ENCODE measurements around the gene ADGRV1.

ADGRV1 gene

DNA sequence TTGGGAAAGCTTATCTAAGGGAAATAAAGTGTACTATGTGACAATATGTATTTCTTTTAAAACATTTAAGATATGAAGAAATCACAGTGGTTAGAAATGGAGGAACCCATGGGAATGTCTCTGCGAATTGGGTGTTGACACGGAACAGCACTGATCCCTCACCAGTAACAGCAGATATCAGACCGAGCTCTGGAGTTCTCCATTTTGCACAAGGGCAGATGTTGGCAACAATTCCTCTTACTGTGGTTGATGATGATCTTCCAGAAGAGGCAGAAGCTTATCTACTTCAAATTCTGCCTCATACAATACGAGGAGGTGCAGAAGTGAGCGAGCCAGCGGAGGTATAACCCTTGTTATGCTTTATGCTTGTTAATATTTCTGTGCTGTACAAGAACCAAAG is 69.9 kb downstream of the ADGRV1 start:
- Histone ChIP-seq H3K9me3 (no peaks in the 10 kb centered on the region), H3K4me3 (no peak overlapping the region), H3K4me1 (peaks cover 13% of the 10 kb centered on the region; the same call in 1 of the 2 replicates), H3K27me3 (ENCODE audit: low read depth) (no peaks in the 10 kb centered on the region), H3K36me3 (replicated peaks) (peaks cover 30% of the 10 kb centered on the region)
- in situ Hi-C loops (cut with MboI; ENCODE audit: low sequenced_read_pairs): no loop called here
- DNase-seq (ENCODE audit: low spot score in 2 of 2): no peak

DNA sequence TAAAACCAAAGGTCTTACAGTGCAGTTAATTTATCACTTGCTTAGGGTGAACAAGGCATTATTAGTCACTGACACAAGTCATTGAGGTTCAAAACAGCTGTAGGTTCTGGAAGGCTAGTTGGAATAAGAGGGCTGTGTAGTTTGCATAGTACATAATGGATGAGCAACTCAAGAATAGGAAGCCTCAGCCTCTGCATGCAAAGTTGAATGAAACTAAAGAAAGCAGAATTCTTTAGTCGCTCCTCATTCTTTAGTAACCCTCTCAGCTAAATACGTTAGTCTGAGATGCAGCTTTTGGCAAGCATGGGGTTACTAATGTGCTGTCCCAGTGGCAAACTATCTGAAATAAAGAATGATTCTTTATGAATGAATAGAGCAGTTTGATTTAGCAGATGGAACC is 74.2 kb downstream of the ADGRV1 start:
- in situ Hi-C loops (cut with MboI; ENCODE audit: low sequenced_read_pairs): no loop called here
- no peaks in the 10 kb centered on the region for H3K9me3 ChIP-seq
- H3K27me3 ChIP-seq (ENCODE audit: low read depth): no peaks in the 10 kb centered on the region
- DNase-seq (ENCODE audit: low spot score in 2 of 2): peak in 1 of 2 experiments; percentile 7
- peaks cover 13% of the 10 kb centered on the region; the same call in 1 of the 2 replicates for H3K4me1 ChIP-seq
- no peak overlapping the region for H3K4me3 ChIP-seq
- H3K36me3 ChIP-seq (replicated peaks): peaks cover 11% of the 10 kb centered on the region

DNA sequence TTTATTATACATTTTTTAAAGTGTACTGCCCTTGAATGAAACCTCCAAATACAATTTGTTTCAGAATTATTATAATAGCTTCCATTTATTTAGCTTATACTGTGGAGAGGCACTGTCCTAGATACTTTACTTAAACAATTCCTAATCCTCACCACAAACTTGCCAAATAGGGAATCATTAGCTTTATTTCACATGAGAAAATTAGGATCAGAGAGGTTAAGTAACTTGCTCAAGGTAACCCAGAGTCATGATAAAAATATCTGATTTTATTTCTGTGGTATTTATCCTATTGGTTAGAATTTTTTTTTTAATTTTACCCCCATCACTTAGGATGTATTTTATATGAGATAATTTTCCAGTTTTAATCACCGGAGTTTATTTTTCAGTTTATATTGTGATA is 78.4 kb downstream of the ADGRV1 start:
- H3K9me3 ChIP-seq: no peaks in the 10 kb centered on the region
- no peak overlapping the region for H3K4me3 ChIP-seq
- 0 out of 2 replicates have a peak, but pooled peaks cover 2% of the 10 kb centered on the region for H3K36me3 ChIP-seq (replicated peaks)
- no peaks in the 10 kb centered on the region for H3K27me3 ChIP-seq (ENCODE audit: low read depth)
- in situ Hi-C loops (cut with MboI; ENCODE audit: low sequenced_read_pairs): no loop called here
- DNase-seq (ENCODE audit: low spot score in 2 of 2): no peak
- peaks cover 32% of the 10 kb centered on the region for H3K4me1 ChIP-seq

DNA sequence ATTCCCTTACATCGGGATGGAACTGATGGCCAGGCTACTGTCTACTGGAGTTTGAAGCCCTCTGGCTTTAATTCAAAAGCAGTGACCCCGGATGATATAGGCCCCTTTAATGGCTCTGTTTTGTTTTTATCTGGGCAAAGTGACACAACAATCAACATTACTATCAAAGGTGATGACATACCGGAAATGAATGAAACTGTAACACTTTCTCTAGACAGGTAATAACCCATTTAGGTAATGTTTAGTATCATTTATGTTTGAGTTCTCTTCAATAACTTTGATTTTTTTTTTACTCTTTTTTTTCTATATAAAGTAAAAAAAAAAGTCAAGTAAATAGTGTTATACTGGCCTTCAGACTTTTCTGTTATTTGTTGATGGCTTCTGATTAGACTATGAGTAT is 79.1 kb downstream of the ADGRV1 start:
- 0 out of 2 replicates have a peak, but pooled peaks cover 4% of the 10 kb centered on the region for H3K36me3 ChIP-seq (replicated peaks)
- peaks cover 25% of the 10 kb centered on the region for H3K4me1 ChIP-seq
- H3K4me3 ChIP-seq: no peak overlapping the region
- DNase-seq (ENCODE audit: low spot score in 2 of 2): no peak
- H3K9me3 ChIP-seq: no peaks in the 10 kb centered on the region
- in situ Hi-C loops (cut with MboI; ENCODE audit: low sequenced_read_pairs): no loop called here
- no peaks in the 10 kb centered on the region for H3K27me3 ChIP-seq (ENCODE audit: low read depth)

DNA sequence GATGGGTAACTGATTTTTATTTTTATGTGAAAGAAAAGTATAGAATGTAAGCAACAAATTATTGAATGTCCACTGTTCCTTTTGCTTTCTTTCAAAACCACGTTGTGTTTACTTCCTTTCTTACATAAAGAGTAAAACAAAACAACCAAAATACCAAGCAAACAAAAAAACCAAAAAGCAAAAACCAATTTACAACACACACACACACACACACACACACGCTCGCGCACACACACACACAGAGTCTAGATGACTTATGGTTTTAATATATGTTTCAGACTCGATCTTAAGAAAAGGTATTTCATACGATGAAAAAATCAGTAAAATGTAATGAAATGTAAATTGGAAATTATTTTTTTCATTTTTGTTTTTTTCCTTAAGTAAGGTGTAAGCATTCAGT is 80.3 kb downstream of the ADGRV1 start:
- no peaks in the 10 kb centered on the region for H3K27me3 ChIP-seq (ENCODE audit: low read depth)
- in situ Hi-C loops (cut with MboI; ENCODE audit: low sequenced_read_pairs): no loop called here
- no peak overlapping the region for H3K4me3 ChIP-seq
- DNase-seq (ENCODE audit: low spot score in 2 of 2): no peak
- H3K4me1 ChIP-seq: peaks cover 19% of the 10 kb centered on the region
- no peaks in the 10 kb centered on the region for H3K9me3 ChIP-seq
- 0 out of 2 replicates have a peak, but pooled peaks cover 10% of the 10 kb centered on the region for H3K36me3 ChIP-seq (replicated peaks)

DNA sequence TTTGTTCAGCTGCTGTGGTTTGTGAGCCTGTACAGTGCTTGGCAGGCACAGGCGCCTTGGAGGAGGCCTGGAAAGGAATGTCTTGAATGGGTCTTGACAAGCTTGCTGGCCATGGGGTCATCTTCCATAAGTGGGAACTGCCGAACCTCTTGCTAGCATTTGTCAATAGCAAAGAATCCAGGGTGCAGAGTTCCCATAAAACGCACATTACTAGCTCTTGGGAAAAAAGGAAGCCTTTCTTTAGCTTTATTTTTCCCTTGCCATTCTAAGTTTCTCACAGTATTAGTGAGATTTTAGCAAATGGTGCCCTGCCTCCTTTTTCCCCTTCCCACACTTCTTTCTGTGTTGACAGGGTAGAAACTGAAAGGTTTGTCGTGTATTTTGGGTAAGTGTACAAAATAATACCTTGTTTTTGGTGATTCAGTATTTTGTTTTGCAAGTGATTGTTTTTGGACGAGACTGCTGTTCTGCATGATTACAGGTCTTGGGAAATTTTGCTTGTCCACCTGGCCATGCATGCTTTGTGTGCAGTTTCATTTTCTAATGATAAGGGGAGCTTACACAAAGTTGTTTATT is 82.0 kb downstream of the ADGRV1 start:
- Histone ChIP-seq H3K9me3 (no peaks in the 10 kb centered on the region), H3K27me3 (ENCODE audit: low read depth) (no peaks in the 10 kb centered on the region), H3K4me3 (no peak overlapping the region), H3K4me1 (peaks cover 19% of the 10 kb centered on the region), H3K36me3 (replicated peaks) (peaks cover 14% of the 10 kb centered on the region)
- in situ Hi-C loops (cut with MboI; ENCODE audit: low sequenced_read_pairs): no loop called here
- peak in 1 of 2 experiments; percentile 25 for DNase-seq (ENCODE audit: low spot score in 2 of 2)

DNA sequence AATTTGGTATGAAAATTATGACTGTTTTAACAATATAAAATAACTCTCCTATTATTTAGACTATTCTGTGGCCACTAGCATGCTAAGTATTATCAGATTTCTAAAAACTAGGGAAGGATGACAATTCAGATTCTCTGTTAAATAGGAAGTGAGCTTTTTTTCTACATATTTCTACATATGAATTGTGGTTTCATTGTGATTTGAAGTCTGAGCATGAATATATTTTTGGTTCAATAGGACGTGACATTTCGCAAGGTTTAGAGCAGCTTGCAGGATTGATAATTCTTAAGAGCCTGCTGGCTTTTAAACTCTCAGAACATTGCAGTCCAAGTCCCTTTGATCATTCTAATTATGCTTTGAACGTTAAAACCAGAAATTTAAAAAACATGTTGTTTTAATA is 82.9 kb downstream of the ADGRV1 start:
- in situ Hi-C loops (cut with MboI; ENCODE audit: low sequenced_read_pairs): no loop called here

DNA sequence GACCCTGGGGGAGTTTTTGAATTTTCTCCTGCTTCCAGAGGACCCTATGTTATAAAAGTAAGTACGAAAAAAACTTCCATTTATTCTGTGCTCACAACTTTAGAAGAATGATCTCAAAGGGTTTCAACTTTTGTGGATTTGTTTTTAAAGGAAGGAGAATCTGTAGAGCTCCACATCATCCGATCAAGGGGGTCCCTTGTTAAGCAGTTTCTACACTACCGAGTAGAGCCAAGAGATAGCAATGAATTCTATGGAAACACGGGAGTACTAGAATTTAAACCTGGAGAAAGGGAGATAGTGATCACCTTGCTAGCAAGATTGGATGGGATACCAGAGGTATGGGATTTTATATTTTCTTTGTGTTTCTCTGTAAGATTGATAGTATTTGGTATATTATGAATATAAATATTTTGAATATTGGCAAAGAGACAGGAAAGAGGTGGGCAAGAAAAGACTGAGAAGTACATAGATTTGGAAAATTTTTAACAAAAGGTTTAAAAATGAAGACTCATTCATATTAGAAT is 84.2 kb downstream of the ADGRV1 start:
- in situ Hi-C loops (cut with MboI; ENCODE audit: low sequenced_read_pairs): no loop called here
- H3K4me1 ChIP-seq: peaks cover 19% of the 10 kb centered on the region
- no peaks in the 10 kb centered on the region for H3K27me3 ChIP-seq (ENCODE audit: low read depth)

More for the DNA sequence above, 82.9 kb downstream of the ADGRV1 start:
- peak in 1 of 2 experiments; percentile 70 for DNase-seq (ENCODE audit: low spot score in 2 of 2)
- H3K9me3 ChIP-seq: no peaks in the 10 kb centered on the region
- H3K36me3 ChIP-seq (replicated peaks): peaks cover 22% of the 10 kb centered on the region
- H3K27me3 ChIP-seq (ENCODE audit: low read depth): no peaks in the 10 kb centered on the region
- H3K4me3 ChIP-seq: no peak overlapping the region
- H3K4me1 ChIP-seq: peaks cover 19% of the 10 kb centered on the region

DNA sequence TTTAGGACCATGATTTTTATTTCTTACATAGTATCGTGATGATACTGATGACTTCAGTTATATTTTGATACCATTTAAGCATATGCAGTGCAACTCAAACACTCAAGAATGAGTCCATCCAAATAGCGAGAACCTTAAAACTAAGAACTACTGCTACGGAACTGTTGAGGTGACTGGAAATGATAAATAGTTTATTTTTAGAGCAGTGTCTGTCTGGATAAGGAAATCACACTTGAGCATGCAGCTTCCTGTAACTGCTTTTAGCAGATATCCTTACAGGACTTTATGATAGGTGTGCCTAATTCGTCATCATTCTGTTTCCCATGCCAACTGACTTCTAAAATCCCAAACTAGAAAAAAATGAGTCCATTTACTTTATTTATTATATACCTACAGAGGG is 85.5 kb downstream of the ADGRV1 start:
- peaks cover 17% of the 10 kb centered on the region for H3K4me1 ChIP-seq
- in situ Hi-C loops (cut with MboI; ENCODE audit: low sequenced_read_pairs): no loop called here
- H3K27me3 ChIP-seq (ENCODE audit: low read depth): no peaks in the 10 kb centered on the region
- no peak overlapping the region for H3K4me3 ChIP-seq
- no peaks in the 10 kb centered on the region for H3K9me3 ChIP-seq
- peaks cover 38% of the 10 kb centered on the region for H3K36me3 ChIP-seq (replicated peaks)
- no peak for DNase-seq (ENCODE audit: low spot score in 2 of 2)

More for the DNA sequence above, 84.2 kb downstream of the ADGRV1 start:
- no peak for DNase-seq (ENCODE audit: low spot score in 2 of 2)
- Histone ChIP-seq H3K4me3 (no peak overlapping the region), H3K9me3 (no peaks in the 10 kb centered on the region), H3K36me3 (replicated peaks) (peaks cover 30% of the 10 kb centered on the region)

DNA sequence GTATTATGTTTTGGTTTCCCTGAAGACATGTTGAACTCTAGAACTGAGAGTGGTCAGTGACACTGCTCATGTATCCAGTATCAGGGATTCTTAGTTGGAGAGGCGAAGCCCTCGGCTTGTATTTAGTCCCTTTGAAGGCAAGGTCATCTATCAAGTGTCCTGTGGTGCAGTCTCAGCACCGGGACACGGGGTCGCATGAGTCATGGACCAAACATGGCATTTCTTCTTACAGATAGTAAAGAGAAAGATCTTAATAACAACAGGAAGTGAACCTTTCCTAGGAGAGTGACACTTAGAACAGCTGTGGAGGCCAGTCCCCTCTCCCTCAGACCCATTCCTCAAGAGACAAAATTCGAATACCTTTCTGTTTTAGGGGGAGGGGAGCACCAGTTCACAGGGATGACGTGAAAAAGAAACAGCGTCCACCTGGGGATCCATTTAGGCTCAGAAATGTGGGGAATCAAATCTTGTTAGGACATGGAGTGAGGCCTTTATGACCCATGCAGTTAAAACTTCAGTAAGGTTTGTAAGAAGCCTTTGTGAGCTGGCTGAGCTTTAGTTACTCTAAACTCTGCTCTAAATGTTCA is 86.5 kb downstream of the ADGRV1 start:
- no peaks in the 10 kb centered on the region for H3K9me3 ChIP-seq
- H3K27me3 ChIP-seq (ENCODE audit: low read depth): no peaks in the 10 kb centered on the region
- no peak for DNase-seq (ENCODE audit: low spot score in 2 of 2)
- H3K4me3 ChIP-seq: no peak overlapping the region
- peaks cover 38% of the 10 kb centered on the region for H3K36me3 ChIP-seq (replicated peaks)
- peaks cover 16% of the 10 kb centered on the region for H3K4me1 ChIP-seq
- in situ Hi-C loops (cut with MboI; ENCODE audit: low sequenced_read_pairs): no loop called here

DNA sequence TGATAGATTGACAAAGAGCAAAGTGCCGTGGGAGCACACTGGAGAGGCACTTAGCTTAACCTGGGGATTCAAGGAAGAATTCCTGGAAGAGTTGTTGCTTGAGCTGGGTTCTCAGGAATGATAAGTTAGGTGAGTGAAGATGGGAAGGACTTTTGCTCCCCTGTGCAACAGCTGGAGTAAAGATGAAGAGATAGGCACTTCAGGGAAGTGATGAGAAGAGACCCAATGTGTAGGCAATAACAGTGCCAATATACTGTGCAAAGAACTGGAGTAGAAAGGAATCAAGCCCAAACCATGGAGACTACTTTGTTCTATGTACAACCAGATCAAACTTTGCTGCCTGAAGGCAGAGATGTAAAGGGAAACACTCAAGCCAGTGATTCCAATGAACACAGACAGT is 92.2 kb downstream of the ADGRV1 start:
- in situ Hi-C loops (cut with MboI; ENCODE audit: low sequenced_read_pairs): no loop called here
- peaks cover 50% of the 10 kb centered on the region for H3K36me3 ChIP-seq (replicated peaks)
- DNase-seq (ENCODE audit: low spot score in 2 of 2): no peak

DNA sequence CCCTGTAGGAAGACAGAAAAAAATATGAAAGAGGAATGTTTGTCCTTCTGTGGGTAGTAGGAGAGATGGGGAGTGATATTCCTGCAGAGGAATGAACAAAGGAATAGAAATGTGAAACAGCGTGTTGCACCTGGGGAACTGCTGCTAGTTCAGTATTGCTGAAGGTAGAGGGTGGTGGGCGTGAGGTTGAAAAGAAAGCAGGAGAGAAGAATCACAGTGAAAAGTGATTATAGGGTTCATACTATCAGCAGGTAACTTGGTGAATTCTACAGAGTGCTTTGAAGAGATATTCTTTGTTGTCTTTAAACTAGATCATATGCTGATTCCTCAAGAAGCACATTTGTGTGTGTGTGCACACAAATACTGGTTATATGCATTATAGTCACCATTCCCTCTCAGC is 95.6 kb downstream of the ADGRV1 start:
- DNase-seq (ENCODE audit: low spot score in 2 of 2): no peak
- Histone ChIP-seq H3K36me3 (replicated peaks) (peaks cover 31% of the 10 kb centered on the region), H3K27me3 (ENCODE audit: low read depth) (no peaks in the 10 kb centered on the region), H3K4me1 (no peaks in the 10 kb centered on the region), H3K4me3 (no peak overlapping the region), H3K9me3 (no peaks in the 10 kb centered on the region)
- in situ Hi-C loops (cut with MboI; ENCODE audit: low sequenced_read_pairs): no loop called here

More for the DNA sequence above, 92.2 kb downstream of the ADGRV1 start:
- Histone ChIP-seq H3K4me1 (no peaks in the 10 kb centered on the region), H3K27me3 (ENCODE audit: low read depth) (no peaks in the 10 kb centered on the region), H3K4me3 (no peak overlapping the region), H3K9me3 (no peaks in the 10 kb centered on the region)

DNA sequence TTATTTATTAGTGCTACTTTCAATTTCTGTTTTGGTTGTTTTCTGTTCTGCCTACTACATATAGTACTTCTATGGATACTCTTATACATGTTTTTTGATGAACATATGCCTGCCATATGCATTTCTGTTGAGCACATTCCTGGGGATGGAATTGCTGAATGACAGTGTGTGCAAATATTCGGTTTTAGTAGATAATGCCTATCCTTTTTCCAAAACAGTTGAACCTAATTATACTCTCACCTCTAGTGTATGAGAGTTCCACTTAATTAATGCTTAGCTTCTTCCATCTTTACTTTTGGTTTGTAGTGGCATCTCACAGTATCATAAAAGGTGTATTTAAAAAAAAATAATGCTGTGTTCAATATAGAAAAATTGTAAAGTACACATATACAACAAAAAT is 96.8 kb downstream of the ADGRV1 start:
- Histone ChIP-seq H3K4me3 (no peak overlapping the region), H3K9me3 (no peaks in the 10 kb centered on the region), H3K27me3 (ENCODE audit: low read depth) (no peaks in the 10 kb centered on the region), H3K4me1 (no peaks in the 10 kb centered on the region), H3K36me3 (replicated peaks) (peaks cover 31% of the 10 kb centered on the region)
- DNase-seq (ENCODE audit: low spot score in 2 of 2): no peak
- in situ Hi-C loops (cut with MboI; ENCODE audit: low sequenced_read_pairs): no loop called here

DNA sequence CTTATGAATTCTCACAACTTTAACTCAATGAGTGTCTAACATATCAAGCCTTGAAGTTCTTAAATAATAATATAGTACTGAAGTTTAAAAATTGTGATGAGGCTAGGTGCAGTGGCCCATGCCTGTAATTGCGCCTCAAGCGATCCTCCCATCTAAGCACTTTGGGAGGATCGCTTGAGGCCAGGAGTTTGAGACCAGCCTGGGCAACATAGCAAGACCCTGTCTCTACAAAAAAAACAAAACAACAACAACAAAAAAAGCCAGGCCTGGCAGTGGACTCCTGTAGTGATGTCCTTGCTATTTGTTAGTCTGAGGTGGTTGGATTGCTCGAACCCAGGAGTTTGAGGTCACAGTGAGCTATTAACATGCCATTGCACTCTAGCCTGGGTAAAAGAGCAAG is 98.4 kb downstream of the ADGRV1 start:
- no peaks in the 10 kb centered on the region for H3K4me1 ChIP-seq
- no peaks in the 10 kb centered on the region for H3K9me3 ChIP-seq
- peaks cover 29% of the 10 kb centered on the region for H3K36me3 ChIP-seq (replicated peaks)
- no peak overlapping the region for H3K4me3 ChIP-seq
- no peaks in the 10 kb centered on the region for H3K27me3 ChIP-seq (ENCODE audit: low read depth)
- in situ Hi-C loops (cut with MboI; ENCODE audit: low sequenced_read_pairs): no loop called here
- no peak for DNase-seq (ENCODE audit: low spot score in 2 of 2)
